Mucosa of stomach (tissue), 1 donor: ENCODE data around the gene PEDS1.
A peak's percentile ranks its signal among the peaks of the same experiment; 100 is the strongest.

Experiments used
- H3K27me3 ChIP-seq: one replicate; pipeline ENCODE4 v1.7.0; 2013; ENCODE audit warnings: mild to moderate bottlenecking, low read length; ENCODE audit not compliant: control insufficient read depth, insufficient read depth
- H3K36me3 ChIP-seq: one replicate; pipeline ENCODE4 v1.7.0; 2013; ENCODE audit warnings: low read length; ENCODE audit not compliant: control insufficient read depth, insufficient read depth
- H3K4me1 ChIP-seq: one replicate; pipeline ENCODE4 v1.7.0; 2013; ENCODE audit warnings: mild to moderate bottlenecking, low read length; ENCODE audit not compliant: control insufficient read depth, insufficient read depth
- H3K4me3 ChIP-seq: one replicate; pipeline ENCODE4 v1.7.0; 2013; ENCODE audit warnings: low read length
- H3K9ac ChIP-seq: one replicate; pipeline ENCODE4 v1.7.0; 2013; ENCODE audit warnings: mild to moderate bottlenecking, low read length, moderate library complexity
- H3K9me3 ChIP-seq: one replicate; pipeline ENCODE4 v1.7.0; 2013; ENCODE audit warnings: mild to moderate bottlenecking, low read length, moderate library complexity; ENCODE audit not compliant: control insufficient read depth
- donor health status: Pancreatic carcinoma.

The PEDS1 gene

GRCh38 chr20:50194831-50195523, 41.5 kb upstream of the PEDS1 start:
- H3K27me3 ChIP-seq: no peaks in the 10 kb centered on the region
- H3K4me1 ChIP-seq: peaks cover 22% of the 10 kb centered on the region
- peak overlapping the region; percentile 16 for H3K9ac ChIP-seq
- H3K4me3 ChIP-seq: no peak overlapping the region
- peaks cover 6% of the 10 kb centered on the region for H3K36me3 ChIP-seq
- no peaks in the 10 kb centered on the region for H3K9me3 ChIP-seq

GRCh38 chr20:50194422-50194830, 40.9 kb upstream of the PEDS1 start:
- Histone ChIP-seq H3K9me3 (no peaks in the 10 kb centered on the region), H3K27me3 (no peaks in the 10 kb centered on the region), H3K4me3 (no peak overlapping the region), H3K4me1 (peaks cover 27% of the 10 kb centered on the region), H3K36me3 (peaks cover 6% of the 10 kb centered on the region), H3K9ac (peak overlapping the region; percentile 16)

- Histone ChIP-seq H3K36me3 (peaks cover 6% of the 10 kb centered on the region), H3K4me1 (peaks cover 28% of the 10 kb centered on the region)
Measured at GRCh38 chr20:50193836-50194421, 40.4 kb upstream of the PEDS1 start.

DNA sequence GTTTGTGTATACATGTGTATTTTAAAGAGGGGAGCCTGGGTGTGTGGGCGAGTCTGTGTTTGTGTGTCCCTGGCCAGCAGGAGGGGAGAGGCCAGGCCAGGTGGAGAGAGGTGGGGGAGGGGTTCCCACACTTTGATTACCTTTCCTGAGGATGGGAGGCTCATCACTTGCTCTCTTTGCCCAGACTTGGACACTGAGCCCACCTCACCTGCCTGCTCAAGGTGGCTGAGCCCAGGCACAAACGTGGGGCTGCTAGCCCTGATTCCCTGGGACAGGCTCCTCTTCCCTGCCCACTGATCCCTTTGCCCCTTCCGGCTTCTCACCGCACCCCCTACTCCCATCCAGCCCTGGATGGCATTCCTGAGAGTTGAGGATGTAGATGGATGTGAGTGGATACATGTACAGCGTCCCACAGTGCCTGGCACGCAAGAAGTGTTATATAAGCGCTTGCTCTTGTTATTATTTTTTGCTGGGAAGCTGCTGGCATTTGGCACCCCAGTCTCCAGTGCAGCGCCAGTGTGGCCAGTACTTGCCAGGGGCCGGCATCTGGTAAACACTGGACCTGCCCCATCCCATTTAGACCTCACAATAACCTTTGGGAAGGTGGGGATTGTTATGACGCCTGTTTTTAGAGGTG, 39.8 kb upstream of the PEDS1 start:
- peaks cover 28% of the 10 kb centered on the region for H3K4me1 ChIP-seq
- peak overlapping the region; percentile 85 for H3K4me3 ChIP-seq
- no peaks in the 10 kb centered on the region for H3K9me3 ChIP-seq
- peaks cover 6% of the 10 kb centered on the region for H3K36me3 ChIP-seq
- H3K27me3 ChIP-seq: no peaks in the 10 kb centered on the region
- peak overlapping the region; percentile 94 for H3K9ac ChIP-seq

More at GRCh38 chr20:50193836-50194421, 40.4 kb upstream of the PEDS1 start:
- peak overlapping the region; percentile 85 for H3K4me3 ChIP-seq
- no peaks in the 10 kb centered on the region for H3K9me3 ChIP-seq
- H3K9ac ChIP-seq: peak overlapping the region; percentile 94
- H3K27me3 ChIP-seq: no peaks in the 10 kb centered on the region

GRCh38 chr20:50192364-50193198, 39.1 kb upstream of the PEDS1 start:
- Histone ChIP-seq H3K27me3 (no peaks in the 10 kb centered on the region), H3K9ac (peak overlapping the region; percentile 94), H3K9me3 (no peaks in the 10 kb centered on the region), H3K4me3 (peak overlapping the region; percentile 85), H3K4me1 (peaks cover 28% of the 10 kb centered on the region), H3K36me3 (peaks cover 6% of the 10 kb centered on the region)

GRCh38 chr20:50191544-50192363, 38.2 kb upstream of the PEDS1 start:
- Histone ChIP-seq H3K4me1 (peaks cover 28% of the 10 kb centered on the region), H3K4me3 (peak overlapping the region; percentile 87), H3K9ac (peak overlapping the region; percentile 94), H3K9me3 (no peaks in the 10 kb centered on the region), H3K27me3 (no peaks in the 10 kb centered on the region), H3K36me3 (peaks cover 6% of the 10 kb centered on the region)

DNA sequence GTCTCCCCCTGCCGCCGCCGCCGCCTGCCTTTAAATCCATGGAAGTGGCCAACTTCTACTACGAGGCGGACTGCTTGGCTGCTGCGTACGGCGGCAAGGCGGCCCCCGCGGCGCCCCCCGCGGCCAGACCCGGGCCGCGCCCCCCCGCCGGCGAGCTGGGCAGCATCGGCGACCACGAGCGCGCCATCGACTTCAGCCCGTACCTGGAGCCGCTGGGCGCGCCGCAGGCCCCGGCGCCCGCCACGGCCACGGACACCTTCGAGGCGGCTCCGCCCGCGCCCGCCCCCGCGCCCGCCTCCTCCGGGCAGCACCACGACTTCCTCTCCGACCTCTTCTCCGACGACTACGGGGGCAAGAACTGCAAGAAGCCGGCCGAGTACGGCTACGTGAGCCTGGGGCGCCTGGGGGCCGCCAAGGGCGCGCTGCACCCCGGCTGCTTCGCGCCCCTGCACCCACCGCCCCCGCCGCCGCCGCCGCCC, 37.6 kb upstream of the PEDS1 start:
- Histone ChIP-seq H3K9ac (peak overlapping the region; percentile 94), H3K36me3 (peaks cover 6% of the 10 kb centered on the region), H3K9me3 (no peaks in the 10 kb centered on the region), H3K4me3 (no peak overlapping the region), H3K4me1 (peaks cover 28% of the 10 kb centered on the region), H3K27me3 (peaks cover 2% of the 10 kb centered on the region)

GRCh38 chr20:50190251-50191064, 36.9 kb upstream of the PEDS1 start, which contains the start of gene CEBPB:
CEBPB (plus strand) TSS chr20:50190830; CDS start chr20:50191034, 204 bp downstream.
- peak within 1 kb of the TSS; percentile 87 for H3K4me3 ChIP-seq
- H3K9ac ChIP-seq: peak within 1 kb of the TSS; percentile 94
- H3K27me3 ChIP-seq: peaks cover 8% of the 10 kb centered on the region
- H3K36me3 ChIP-seq: peaks cover 6% of the 10 kb centered on the region
- peaks cover 28% of the 10 kb centered on the region for H3K4me1 ChIP-seq
- H3K9me3 ChIP-seq: no peaks in the 10 kb centered on the region

DNA sequence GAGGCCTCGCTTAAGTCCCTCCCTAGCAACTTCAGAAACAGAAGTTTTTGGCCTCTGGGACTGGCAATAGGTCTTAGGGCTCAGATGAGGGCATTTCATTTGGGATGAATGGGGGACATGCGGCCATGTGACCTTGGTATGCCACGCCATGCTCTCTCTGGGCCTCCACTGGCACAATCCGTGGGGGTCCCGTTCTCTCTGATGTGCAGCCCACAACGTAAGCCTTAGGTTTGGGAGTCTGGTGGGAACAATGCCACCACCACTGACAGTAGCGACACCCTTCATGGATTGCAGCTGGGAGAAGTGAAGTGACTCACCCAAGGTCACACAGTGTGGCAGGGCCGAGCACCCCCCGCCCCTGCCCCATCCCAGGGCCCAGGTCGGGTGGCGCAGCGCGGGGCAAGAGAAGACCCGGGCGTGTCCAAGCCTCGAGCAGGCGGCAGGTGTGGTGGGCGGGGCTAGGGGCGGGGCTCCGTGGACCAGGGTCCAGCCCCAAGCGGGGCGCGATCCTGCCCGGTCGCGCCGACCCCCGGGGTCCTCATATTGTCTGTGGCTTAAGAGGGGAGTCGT, 36.2 kb upstream of the PEDS1 start:
- Histone ChIP-seq H3K9me3 (no peaks in the 10 kb centered on the region), H3K9ac (peak overlapping the region; percentile 94), H3K4me3 (peak overlapping the region; percentile 41), H3K4me1 (peaks cover 28% of the 10 kb centered on the region), H3K27me3 (peaks cover 8% of the 10 kb centered on the region), H3K36me3 (peaks cover 6% of the 10 kb centered on the region)

DNA sequence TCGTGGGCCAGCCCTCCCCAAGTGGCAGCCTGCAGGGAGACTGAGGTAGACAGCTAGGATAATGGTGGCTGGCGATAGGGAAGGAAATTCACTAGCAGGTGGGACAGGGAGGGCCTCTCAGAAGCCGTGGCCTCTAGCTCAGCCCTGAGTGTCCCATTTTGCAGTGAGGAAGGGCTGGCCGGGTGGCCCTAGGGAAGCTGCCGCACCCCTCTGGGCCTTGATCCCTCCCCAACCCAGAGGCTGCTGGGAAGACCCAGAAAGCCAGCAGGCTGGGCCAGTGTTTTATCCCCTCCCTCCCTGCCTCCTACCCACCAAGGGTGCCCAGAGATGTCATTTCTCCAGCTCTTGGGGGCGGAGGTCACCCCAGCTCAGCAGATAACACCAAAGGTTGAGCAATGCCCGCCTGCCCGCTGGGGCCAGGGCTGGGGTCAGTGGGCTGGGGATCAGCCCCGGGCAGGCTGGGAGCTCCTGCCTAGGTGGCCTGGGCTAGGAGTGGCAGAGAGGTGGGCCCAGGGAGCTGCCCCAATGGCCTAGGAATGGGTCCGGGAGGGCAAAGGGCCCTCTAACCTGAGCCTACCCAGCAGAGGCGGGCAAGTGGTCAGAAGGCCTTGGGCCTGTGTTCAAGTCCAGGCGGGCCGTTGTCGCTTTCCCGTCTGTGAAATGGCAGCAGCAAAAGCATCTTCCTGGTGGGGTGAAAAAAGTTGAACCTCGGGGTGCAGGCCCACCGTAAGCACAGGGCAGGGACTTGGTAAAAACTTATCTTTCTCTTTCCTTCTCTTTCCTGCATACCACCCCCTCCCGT, 35.6 kb upstream of the PEDS1 start:
- Histone ChIP-seq H3K9me3 (no peaks in the 10 kb centered on the region), H3K9ac (no peak overlapping the region), H3K4me3 (no peak overlapping the region), H3K36me3 (peaks cover 1% of the 10 kb centered on the region), H3K27me3 (peaks cover 8% of the 10 kb centered on the region), H3K4me1 (peaks cover 21% of the 10 kb centered on the region)
